ENCODE data around the gene PPP1CA.

PPP1CA gene

DNA sequence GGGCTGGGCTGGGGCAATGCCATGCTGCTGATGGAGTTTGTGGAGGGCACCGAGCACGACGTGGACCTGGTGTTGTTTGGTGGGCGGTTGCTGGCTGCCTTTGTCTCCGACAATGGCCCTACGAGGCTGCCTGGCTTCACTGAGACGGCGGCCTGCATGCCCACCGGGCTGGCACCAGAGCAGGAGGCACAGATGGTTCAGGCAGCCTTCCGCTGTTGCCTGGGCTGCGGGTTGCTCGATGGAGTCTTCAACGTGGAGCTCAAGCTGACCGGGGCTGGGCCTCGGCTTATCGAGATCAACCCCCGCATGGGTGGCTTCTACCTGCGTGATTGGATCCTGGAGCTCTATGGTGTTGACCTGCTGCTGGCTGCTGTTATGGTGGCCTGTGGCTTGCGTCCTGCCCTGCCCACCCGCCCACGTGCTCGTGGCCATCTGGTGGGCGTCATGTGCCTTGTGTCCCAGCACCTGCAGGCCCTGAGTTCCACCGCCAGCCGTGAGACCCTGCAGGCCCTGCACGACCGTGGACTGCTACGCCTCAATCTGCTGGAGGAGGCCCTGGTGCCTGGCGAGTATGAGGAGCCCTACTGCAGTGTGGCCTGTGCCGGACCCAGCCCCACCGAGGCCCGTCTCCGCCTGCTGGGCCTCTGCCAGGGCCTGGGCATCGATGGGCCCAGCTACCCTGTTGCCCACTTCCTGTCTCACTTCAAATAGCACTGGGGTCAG, 22.4 kb upstream of the PPP1CA start:
- no peaks in the 10 kb centered on the region for H4K20me1 ChIP-seq (ENCODE audit: control insufficient read depth, insufficient read depth, low read depth, low read length)
- no peak for TF ChIP-seq EZH2phosphoT487 (IDR thresholded peaks at IDR 0.05; ENCODE audit: borderline replicate concordance, low read length)
- TF ChIP-seq, protein P1, sequence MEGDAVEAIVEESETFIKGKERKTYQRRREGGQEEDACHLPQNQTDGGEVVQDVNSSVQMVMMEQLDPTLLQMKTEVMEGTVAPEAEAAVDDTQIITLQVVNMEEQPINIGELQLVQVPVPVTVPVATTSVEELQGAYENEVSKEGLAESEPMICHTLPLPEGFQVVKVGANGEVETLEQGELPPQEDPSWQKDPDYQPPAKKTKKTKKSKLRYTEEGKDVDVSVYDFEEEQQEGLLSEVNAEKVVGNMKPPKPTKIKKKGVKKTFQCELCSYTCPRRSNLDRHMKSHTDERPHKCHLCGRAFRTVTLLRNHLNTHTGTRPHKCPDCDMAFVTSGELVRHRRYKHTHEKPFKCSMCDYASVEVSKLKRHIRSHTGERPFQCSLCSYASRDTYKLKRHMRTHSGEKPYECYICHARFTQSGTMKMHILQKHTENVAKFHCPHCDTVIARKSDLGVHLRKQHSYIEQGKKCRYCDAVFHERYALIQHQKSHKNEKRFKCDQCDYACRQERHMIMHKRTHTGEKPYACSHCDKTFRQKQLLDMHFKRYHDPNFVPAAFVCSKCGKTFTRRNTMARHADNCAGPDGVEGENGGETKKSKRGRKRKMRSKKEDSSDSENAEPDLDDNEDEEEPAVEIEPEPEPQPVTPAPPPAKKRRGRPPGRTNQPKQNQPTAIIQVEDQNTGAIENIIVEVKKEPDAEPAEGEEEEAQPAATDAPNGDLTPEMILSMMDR (IDR thresholded peaks at IDR 0.05; ENCODE audit: low read depth, low read length, poor library complexity, severe bottlenecking), result no peak
- no peaks in the 10 kb centered on the region for H3F3A ChIP-seq (ENCODE audit: control insufficient read depth, insufficient read depth)
- H3K9me2 ChIP-seq (replicated peaks; ENCODE audit: control insufficient read depth, low read length), result no peaks in the 10 kb centered on the region
- H3K4me3 ChIP-seq (ENCODE audit: low read length), result no peak overlapping the region
- H3K9me3 ChIP-seq (ENCODE audit: control insufficient read depth, insufficient read depth, low read length), result no peaks in the 10 kb centered on the region
- no peaks in the 10 kb centered on the region for H3K36me3 ChIP-seq (ENCODE audit: control insufficient read depth, low read length)
- no peaks in the 10 kb centered on the region for H3K27me3 ChIP-seq (ENCODE audit: control insufficient read depth, low read length)
- peaks cover 31% of the 10 kb centered on the region for H3K4me1 ChIP-seq (ENCODE audit: control insufficient read depth, low read length)
- no peak overlapping the region for H3K4me2 ChIP-seq (ENCODE audit: low read length)
- no peak overlapping the region for H3K27ac ChIP-seq (ENCODE audit: low read depth, low read length)
- H3K79me2 ChIP-seq (ENCODE audit: control insufficient read depth, low read length), result peaks cover 7% of the 10 kb centered on the region

DNA sequence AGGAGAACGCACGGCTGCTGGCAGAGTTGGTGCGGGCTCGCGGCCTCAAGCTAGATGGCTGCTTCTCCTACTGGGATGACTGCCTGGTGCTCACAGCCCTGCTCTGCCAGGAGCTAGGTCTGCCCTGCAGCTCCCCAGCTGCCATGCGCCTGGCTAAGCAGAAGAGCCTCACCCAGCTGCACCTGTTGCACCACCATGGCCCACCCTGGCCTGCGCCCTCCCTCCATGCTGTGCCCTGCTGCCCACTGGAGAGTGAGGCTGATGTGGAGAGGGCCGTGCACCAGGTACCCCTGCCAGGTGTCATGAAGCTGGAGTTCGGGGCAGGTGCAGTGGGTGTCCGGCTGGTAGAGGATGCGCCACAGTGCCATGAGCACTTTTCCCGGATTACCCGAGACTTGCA, 21.8 kb upstream of the PPP1CA start:
- Histone ChIP-seq H3K4me2 (ENCODE audit: low read length) (no peak overlapping the region), H3K4me1 (ENCODE audit: control insufficient read depth, low read length) (peaks cover 35% of the 10 kb centered on the region), H3K9me2 (replicated peaks; ENCODE audit: control insufficient read depth, low read length) (no peaks in the 10 kb centered on the region), H3K27ac (ENCODE audit: low read depth, low read length) (no peak overlapping the region), H3K27me3 (ENCODE audit: control insufficient read depth, low read length) (no peaks in the 10 kb centered on the region), H4K20me1 (ENCODE audit: control insufficient read depth, insufficient read depth, low read depth, low read length) (no peaks in the 10 kb centered on the region), H3K4me3 (ENCODE audit: low read length) (no peak overlapping the region), H3K36me3 (ENCODE audit: control insufficient read depth, low read length) (no peaks in the 10 kb centered on the region), H3F3A (ENCODE audit: control insufficient read depth, insufficient read depth) (no peaks in the 10 kb centered on the region), H3K9me3 (ENCODE audit: control insufficient read depth, insufficient read depth, low read length) (no peaks in the 10 kb centered on the region), H3K79me2 (ENCODE audit: control insufficient read depth, low read length) (peaks cover 2% of the 10 kb centered on the region)
- TF ChIP-seq, protein P1 (IDR thresholded peaks at IDR 0.05; ENCODE audit: low read depth, low read length, poor library complexity, severe bottlenecking), result no peak
- TF ChIP-seq EZH2phosphoT487 (IDR thresholded peaks at IDR 0.05; ENCODE audit: borderline replicate concordance, low read length), result no peak

DNA sequence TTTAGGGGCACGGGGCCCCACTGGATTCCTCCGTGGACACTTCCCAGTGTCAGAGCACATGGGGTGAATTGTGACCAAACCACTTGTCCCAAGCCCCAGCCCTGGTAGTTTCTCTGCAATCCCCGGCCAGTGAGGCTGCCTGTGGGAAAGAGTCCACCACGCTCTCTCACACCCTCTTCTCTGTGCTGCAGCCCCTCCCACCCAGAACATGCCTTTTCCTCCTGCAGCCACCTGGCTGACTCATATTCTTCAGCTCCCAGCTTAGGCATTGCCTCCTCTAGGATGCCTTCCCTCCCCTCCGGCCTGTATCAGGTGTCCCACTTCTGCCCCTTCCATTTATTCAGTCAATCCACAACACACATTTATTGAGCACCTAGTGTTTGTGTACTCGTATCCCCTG, 21.2 kb upstream of the PPP1CA start:
- H3K9me3 ChIP-seq (ENCODE audit: control insufficient read depth, insufficient read depth, low read length), result no peaks in the 10 kb centered on the region
- H3K9me2 ChIP-seq (replicated peaks; ENCODE audit: control insufficient read depth, low read length), result no peaks in the 10 kb centered on the region
- H3K27ac ChIP-seq (ENCODE audit: low read depth, low read length), result no peak overlapping the region
- no peak overlapping the region for H3K4me2 ChIP-seq (ENCODE audit: low read length)
- TF ChIP-seq, protein P1 (IDR thresholded peaks at IDR 0.05; ENCODE audit: low read depth, low read length, poor library complexity, severe bottlenecking), result no peak
- TF ChIP-seq EZH2phosphoT487 (IDR thresholded peaks at IDR 0.05; ENCODE audit: borderline replicate concordance, low read length), result no peak
- H3K4me1 ChIP-seq (ENCODE audit: control insufficient read depth, low read length), result peaks cover 40% of the 10 kb centered on the region
- H3F3A ChIP-seq (ENCODE audit: control insufficient read depth, insufficient read depth), result peaks cover 2% of the 10 kb centered on the region; the same call in 1 of the 2 replicates
- no peaks in the 10 kb centered on the region for H4K20me1 ChIP-seq (ENCODE audit: control insufficient read depth, insufficient read depth, low read depth, low read length)
- H3K4me3 ChIP-seq (ENCODE audit: low read length), result no peak overlapping the region
- no peaks in the 10 kb centered on the region for H3K27me3 ChIP-seq (ENCODE audit: control insufficient read depth, low read length)
- no peaks in the 10 kb centered on the region for H3K36me3 ChIP-seq (ENCODE audit: control insufficient read depth, low read length)
- no peaks in the 10 kb centered on the region for H3K79me2 ChIP-seq (ENCODE audit: control insufficient read depth, low read length)

Measured in DOHH2 (cell line).